K562 (cell line): ENCODE measurements around the gene EXOC3. TPM values are rescaled to one million over a fixed set of nuclear protein-coding genes. Genes with fewer than 3 reads are reported as not detected.

ENCODE experiments used
- CREB1 ChIP-seq, 2 experiments: sonication (generic) in 1 of 2; formaldehyde crosslinking in 1 of 2; IDR thresholded peaks; 2 replicates each; pipeline versions ENCODE4 v1.6.1 to v1.8.0; 2012 to 2022; ENCODE audit warnings: inconsistent platforms in 1 of 2, mild to moderate bottlenecking in 1 of 2, missing genetic modification reagents in 1 of 2, moderate library complexity in 1 of 2
- MAFG ChIP-seq: fragments of 450-650 bp; conservative IDR thresholded peaks from 2 replicates; pipeline ENCODE4 v1.6.1; 2016; ENCODE audit warnings: missing genetic modification characterization, missing compliant biosample characterization
- NFIC ChIP-seq: fragments of 450-650 bp; IDR thresholded peaks from 2 replicates; pipeline ENCODE4 v1.6.1; 2017; ENCODE audit warnings: mild to moderate bottlenecking, inconsistent platforms
- NR3C1 ChIP-seq: sonication (generic); formaldehyde crosslinking; IDR thresholded peaks from 2 replicates; pipeline ENCODE4 v1.8.1; 2022; ENCODE audit warnings: missing genetic modification reagents
- PHTF2 ChIP-seq: fragments of 250-450 bp; sonication (Bioruptor Pico); IDR thresholded peaks from 2 replicates; pipeline ENCODE4 v1.5.0; 2021; ENCODE audit warnings: mild to moderate bottlenecking
- PTTG1 ChIP-seq: fragments of 450-650 bp; IDR thresholded peaks from 2 replicates; pipeline ENCODE4 v1.6.1; 2016; ENCODE audit warnings: low read depth, mild to moderate bottlenecking, missing genetic modification characterization, missing compliant biosample characterization
- RCOR1 ChIP-seq, 2 experiments: IDR thresholded peaks; 2 replicates each; pipeline ENCODE4 v1.6.1; 2012; ENCODE audit warnings: low read depth in 2 of 2, low read length in 2 of 2, borderline replicate concordance in 1 of 2, improper control_type of control experiment in 1 of 2
- SIRT6 ChIP-seq: IDR thresholded peaks from one replicate; pipeline ENCODE4 v1.6.1; 2012; ENCODE audit warnings: low read depth, mild to moderate bottlenecking, control low read depth, inconsistent platforms, low read length, moderate library complexity
- STAT5B ChIP-seq: fragments of 250-450 bp; sonication (Bioruptor Pico); IDR thresholded peaks from 2 replicates; pipeline ENCODE4 v1.8.0; 2021; ENCODE audit warnings: mild to moderate bottlenecking, inconsistent platforms
- TEAD2 ChIP-seq: fragments of 450-650 bp; IDR thresholded peaks from 2 replicates; pipeline ENCODE4 v1.6.1; 2016; ENCODE audit warnings: missing genetic modification characterization, control low read depth, missing compliant biosample characterization
- ZFPM2 ChIP-seq: fragments of 250-450 bp; sonication (Bioruptor Pico); IDR thresholded peaks from 2 replicates; pipeline ENCODE4 v1.5.1; 2022; ENCODE audit warnings: mild to moderate bottlenecking
- ZNF830 ChIP-seq: fragments of 250-450 bp; sonication (Bioruptor Pico); IDR thresholded peaks from 2 replicates; pipeline ENCODE4 v1.5.0; 2021; ENCODE audit warnings: mild to moderate bottlenecking
- polyA plus RNA-seq, 8 experiments: library from polyadenylated mRNA; depleted of rRNA in 4 of 8; stranded (reverse) in 5 of 8; unstranded in 3 of 8; fragments of >200 nt; fragmentation: Nextera tagmentation in 2 of 8; fragmentation: Illumina TruSeq in 1 of 8; extraction: Ambion mirVana in 2 of 8; extraction: Trizol in 1 of 8; gene quantifications; 2 replicates each; pipeline versions ENCODE4 v1.2.1 to v1.2.3, GENCODE V29; 2011 to 2014; ENCODE audit warnings: inconsistent platforms in 1 of 8, missing spikeins in 1 of 8
- total RNA-seq, 7 experiments: library from RNA; depleted of rRNA in 6 of 7; stranded (reverse); fragments of >200 nt in 6 of 7; fragmentation: Illumina TruSeq in 2 of 7; extraction: Trizol in 2 of 7; gene quantifications; 2 replicates each; pipeline versions ENCODE4 v1.2.1 to v1.2.3, GENCODE V29; 2011 to 2021; ENCODE audit warnings: low replicate concordance in 1 of 7
- TF ChIP-seq, protein P1 (sequence below): fragments of 250-450 bp; sonication (Bioruptor Pico); IDR thresholded peaks from 2 replicates; pipeline ENCODE4 v1.4.0; 2020; ENCODE audit warnings: mild to moderate bottlenecking, moderate library complexity, borderline replicate concordance
- TF ChIP-seq, protein P2 (sequence below): fragments of 250-450 bp; sonication (Bioruptor Pico); IDR thresholded peaks from 2 replicates; pipeline ENCODE4 v1.8.0; 2022; ENCODE audit warnings: moderate library complexity, mild to moderate bottlenecking, inconsistent platforms
- TF ChIP-seq, protein P3 (sequence below): sonication (generic); formaldehyde crosslinking; IDR thresholded peaks from 2 replicates; pipeline ENCODE4 v1.8.0; 2022; ENCODE audit warnings: mild to moderate bottlenecking, missing genetic modification reagents
- TF ChIP-seq, protein P4 (sequence below): sonication (generic); formaldehyde crosslinking; IDR thresholded peaks from 2 replicates; pipeline ENCODE4 v1.8.0; 2022; ENCODE audit warnings: mild to moderate bottlenecking, low read depth, missing genetic modification reagents

Gene EXOC3
- total and polyA plus RNA-seq, 9 of the 15 experiments (the other 6 are each of a cell fraction or from before 2014, with no cell fraction given), result 1.4 to 41.9 (median 22.4) TPM

DNA sequence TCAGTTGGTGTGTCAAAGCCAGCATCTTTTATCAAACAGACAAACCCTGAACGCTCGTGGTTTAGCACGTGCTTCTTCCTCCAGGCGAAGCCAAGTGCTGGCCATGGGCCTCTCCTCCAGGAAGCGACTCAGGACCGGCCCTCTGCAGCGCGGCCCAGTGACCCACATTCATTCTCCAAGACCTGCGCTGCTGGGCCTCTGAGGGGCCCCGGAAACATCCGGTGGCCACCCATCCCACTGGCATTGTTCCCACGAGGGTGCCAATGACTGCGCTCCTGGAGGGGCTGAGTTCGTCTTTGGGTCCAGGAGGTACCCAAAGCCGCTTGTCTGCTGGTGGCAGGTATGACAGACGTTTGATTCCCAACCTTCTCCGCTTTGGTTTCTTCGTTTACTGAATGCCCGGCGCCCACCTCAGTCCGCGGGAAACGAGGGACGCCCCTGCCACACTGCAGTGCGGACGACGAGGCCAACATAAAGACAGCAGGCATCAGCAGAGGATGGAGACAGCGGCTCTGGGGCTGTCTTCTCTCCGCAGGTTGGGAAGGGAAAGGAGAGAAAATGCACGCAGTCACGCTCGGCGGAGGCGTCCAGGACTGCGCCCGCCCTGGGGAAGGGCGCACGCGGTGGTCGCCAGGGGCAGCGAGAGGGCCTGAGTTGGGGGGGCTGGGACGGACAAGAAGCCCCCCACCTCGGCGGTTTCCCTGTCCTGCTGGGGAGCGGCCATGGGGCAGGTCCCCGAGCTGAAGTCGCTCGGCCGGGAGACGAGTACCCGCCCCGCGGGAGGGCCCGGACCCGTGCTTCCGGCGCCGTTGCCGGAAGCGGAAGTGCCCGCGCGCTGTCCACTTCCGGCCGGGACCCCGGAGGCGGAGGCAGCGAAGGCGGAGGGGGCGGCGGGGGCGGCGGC is at the start of gene EXOC3 (continued):
- TF ChIP-seq, protein P1, sequence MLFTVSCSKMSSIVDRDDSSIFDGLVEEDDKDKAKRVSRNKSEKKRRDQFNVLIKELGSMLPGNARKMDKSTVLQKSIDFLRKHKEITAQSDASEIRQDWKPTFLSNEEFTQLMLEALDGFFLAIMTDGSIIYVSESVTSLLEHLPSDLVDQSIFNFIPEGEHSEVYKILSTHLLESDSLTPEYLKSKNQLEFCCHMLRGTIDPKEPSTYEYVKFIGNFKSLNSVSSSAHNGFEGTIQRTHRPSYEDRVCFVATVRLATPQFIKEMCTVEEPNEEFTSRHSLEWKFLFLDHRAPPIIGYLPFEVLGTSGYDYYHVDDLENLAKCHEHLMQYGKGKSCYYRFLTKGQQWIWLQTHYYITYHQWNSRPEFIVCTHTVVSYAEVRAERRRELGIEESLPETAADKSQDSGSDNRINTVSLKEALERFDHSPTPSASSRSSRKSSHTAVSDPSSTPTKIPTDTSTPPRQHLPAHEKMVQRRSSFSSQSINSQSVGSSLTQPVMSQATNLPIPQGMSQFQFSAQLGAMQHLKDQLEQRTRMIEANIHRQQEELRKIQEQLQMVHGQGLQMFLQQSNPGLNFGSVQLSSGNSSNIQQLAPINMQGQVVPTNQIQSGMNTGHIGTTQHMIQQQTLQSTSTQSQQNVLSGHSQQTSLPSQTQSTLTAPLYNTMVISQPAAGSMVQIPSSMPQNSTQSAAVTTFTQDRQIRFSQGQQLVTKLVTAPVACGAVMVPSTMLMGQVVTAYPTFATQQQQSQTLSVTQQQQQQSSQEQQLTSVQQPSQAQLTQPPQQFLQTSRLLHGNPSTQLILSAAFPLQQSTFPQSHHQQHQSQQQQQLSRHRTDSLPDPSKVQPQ (CRISPR knock-in tag), result no peak
- TF ChIP-seq PHTF2 (CRISPR knock-in tag) (no peak), RCOR1 (IDR thresholded peaks at IDR 0.05; ENCODE audit: borderline replicate concordance in 1 of 2, low read depth in 2 of 2, low read length in 2 of 2) (no peak), SIRT6 (no peak), NR3C1 (CRISPR knock-in tag) (no peak; the same call in 1 of the 2 replicates), ZNF830 (CRISPR knock-in tag) (no peak), ZFPM2 (CRISPR knock-in tag) (no peak), STAT5B (CRISPR knock-in tag) (no peak), MAFG (no peak), TEAD2 (no peak), CREB1 (IDR thresholded peaks at IDR 0.05) (peak; percentile 12; the same call in 1 of the 2 replicates), CREB1 (CRISPR knock-in tag; IDR thresholded peaks at IDR 0.05) (peak; percentile 42; the same call in 1 of the 2 replicates), NFIC (0 out of 2 replicates have a peak, but pooled peaks have one; percentile 16), PTTG1 (tag) (no peak)
- TF ChIP-seq, protein P2, sequence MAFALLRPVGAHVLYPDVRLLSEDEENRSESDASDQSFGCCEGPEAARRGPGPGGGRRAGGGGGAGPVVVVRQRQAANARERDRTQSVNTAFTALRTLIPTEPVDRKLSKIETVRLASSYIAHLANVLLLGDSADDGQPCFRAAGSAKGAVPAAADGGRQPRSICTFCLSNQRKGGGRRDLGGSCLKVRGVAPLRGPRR (CRISPR knock-in tag), result no peak
- TF ChIP-seq, protein P3, sequence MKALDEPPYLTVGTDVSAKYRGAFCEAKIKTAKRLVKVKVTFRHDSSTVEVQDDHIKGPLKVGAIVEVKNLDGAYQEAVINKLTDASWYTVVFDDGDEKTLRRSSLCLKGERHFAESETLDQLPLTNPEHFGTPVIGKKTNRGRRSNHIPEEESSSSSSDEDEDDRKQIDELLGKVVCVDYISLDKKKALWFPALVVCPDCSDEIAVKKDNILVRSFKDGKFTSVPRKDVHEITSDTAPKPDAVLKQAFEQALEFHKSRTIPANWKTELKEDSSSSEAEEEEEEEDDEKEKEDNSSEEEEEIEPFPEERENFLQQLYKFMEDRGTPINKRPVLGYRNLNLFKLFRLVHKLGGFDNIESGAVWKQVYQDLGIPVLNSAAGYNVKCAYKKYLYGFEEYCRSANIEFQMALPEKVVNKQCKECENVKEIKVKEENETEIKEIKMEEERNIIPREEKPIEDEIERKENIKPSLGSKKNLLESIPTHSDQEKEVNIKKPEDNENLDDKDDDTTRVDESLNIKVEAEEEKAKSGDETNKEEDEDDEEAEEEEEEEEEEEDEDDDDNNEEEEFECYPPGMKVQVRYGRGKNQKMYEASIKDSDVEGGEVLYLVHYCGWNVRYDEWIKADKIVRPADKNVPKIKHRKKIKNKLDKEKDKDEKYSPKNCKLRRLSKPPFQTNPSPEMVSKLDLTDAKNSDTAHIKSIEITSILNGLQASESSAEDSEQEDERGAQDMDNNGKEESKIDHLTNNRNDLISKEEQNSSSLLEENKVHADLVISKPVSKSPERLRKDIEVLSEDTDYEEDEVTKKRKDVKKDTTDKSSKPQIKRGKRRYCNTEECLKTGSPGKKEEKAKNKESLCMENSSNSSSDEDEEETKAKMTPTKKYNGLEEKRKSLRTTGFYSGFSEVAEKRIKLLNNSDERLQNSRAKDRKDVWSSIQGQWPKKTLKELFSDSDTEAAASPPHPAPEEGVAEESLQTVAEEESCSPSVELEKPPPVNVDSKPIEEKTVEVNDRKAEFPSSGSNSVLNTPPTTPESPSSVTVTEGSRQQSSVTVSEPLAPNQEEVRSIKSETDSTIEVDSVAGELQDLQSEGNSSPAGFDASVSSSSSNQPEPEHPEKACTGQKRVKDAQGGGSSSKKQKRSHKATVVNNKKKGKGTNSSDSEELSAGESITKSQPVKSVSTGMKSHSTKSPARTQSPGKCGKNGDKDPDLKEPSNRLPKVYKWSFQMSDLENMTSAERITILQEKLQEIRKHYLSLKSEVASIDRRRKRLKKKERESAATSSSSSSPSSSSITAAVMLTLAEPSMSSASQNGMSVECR, result peak; percentile 87
- TF ChIP-seq, protein P4, sequence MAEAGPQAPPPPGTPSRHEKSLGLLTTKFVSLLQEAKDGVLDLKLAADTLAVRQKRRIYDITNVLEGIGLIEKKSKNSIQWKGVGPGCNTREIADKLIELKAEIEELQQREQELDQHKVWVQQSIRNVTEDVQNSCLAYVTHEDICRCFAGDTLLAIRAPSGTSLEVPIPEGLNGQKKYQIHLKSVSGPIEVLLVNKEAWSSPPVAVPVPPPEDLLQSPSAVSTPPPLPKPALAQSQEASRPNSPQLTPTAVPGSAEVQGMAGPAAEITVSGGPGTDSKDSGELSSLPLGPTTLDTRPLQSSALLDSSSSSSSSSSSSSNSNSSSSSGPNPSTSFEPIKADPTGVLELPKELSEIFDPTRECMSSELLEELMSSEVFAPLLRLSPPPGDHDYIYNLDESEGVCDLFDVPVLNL, result 0 out of 2 replicates have a peak, but pooled peaks have one; percentile 37
